Vagina (tissue), 2 donors: ENCODE measurements around the gene MTCH1. TPM values are rescaled to one million over a fixed set of nuclear protein-coding genes. Genes with fewer than 3 reads are reported as not detected.
A peak's percentile ranks its signal among the peaks of the same experiment; 100 is the strongest.

Source experiments
- DNase-seq, 2 donors: peaks; one replicate each; pipeline ENCODE4 v3.0.0-alpha.2; 2017; ENCODE audit errors: extremely low spot score in 2 of 2
- H3K27ac ChIP-seq: fragments of 200-600 bp; sonication (generic); one replicate; pipeline ENCODE4 v1.5.1; 2019
- H3K27me3 ChIP-seq: fragments of 200-600 bp; sonication (generic); one replicate; pipeline ENCODE4 v1.5.1; 2019
- H3K36me3 ChIP-seq, 2 donors: fragments of 200-600 bp; sonication (generic); one replicate each; pipeline ENCODE4 v1.5.1; 2017 to 2019
- H3K4me1 ChIP-seq: fragments of 200-600 bp; sonication (generic); one replicate; pipeline ENCODE4 v1.5.1; 2019
- H3K4me3 ChIP-seq, 2 donors: fragments of 200-600 bp; sonication (generic); 1 replicate in 1 of 2; 2 replicates in 1 of 2; pipeline ENCODE4 v1.5.1; 2016 to 2019
- H3K9me3 ChIP-seq: fragments of 200-600 bp; sonication (generic); one replicate; pipeline ENCODE4 v1.5.1; 2019
- POLR2A ChIP-seq, 2 donors: fragments of 450-650 bp; IDR thresholded peaks; one replicate each; pipeline ENCODE4 v1.6.1; 2017; ENCODE audit warnings: antibody characterized with exemption in 2 of 2, mild to moderate bottlenecking in 2 of 2, moderate library complexity in 2 of 2
- POLR2AphosphoS5 ChIP-seq, 2 donors: sonication (generic); formaldehyde crosslinking; IDR thresholded peaks; one replicate each; pipeline ENCODE4 v1.9.0; 2017; ENCODE audit warnings: antibody characterized with exemption in 2 of 2, mild to moderate bottlenecking in 2 of 2, low read depth in 1 of 2; ENCODE audit not compliant: insufficient read depth in 1 of 2
- intact Hi-C: fragments of 100-400 bp; cut with DNase I; formaldehyde crosslinking; loops from one replicate; pipeline ENCODE4 v1.15.1; 2023
- total RNA-seq: library from RNA; depleted of rRNA; stranded (reverse); fragments of >200 nt; gene quantifications from one replicate; pipeline ENCODE4 v1.2.3, GENCODE V29; 2016
- TF ChIP-seq, protein P1 (sequence below), 3 experiments: fragments of 450-650 bp in 2 of 3; fragments of 200-600 bp in 1 of 3; sonication (generic) in 1 of 3; IDR thresholded peaks; one replicate each; pipeline ENCODE4 v1.5.1; 2017 to 2019; ENCODE audit warnings: antibody characterized with exemption in 3 of 3, mild to moderate bottlenecking in 2 of 3, moderate library complexity in 2 of 3

The MTCH1 gene
- total RNA-seq, 1 donor from 2014 or later = 233 TPM

DNA sequence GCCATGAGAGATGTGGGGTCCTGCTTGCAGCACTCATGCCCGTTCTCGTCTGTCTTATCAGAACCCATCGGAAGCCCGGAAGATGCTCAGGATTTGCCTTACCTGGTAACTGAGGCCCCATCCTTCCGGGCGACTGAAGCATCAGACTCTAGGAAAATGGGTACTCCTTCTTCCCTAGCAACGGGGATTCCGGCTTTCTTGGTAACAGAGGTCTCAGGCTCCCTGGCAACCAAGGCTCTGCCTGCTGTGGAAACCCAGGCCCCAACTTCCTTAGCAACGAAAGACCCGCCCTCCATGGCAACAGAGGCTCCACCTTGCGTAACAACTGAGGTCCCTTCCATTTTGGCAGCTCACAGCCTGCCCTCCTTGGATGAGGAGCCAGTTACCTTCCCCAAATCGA, 23.1 kb downstream of the MTCH1 start:
- peaks cover 36% of the 10 kb centered on the region for H3K4me1 ChIP-seq
- H3K9me3 ChIP-seq = no peaks in the 10 kb centered on the region
- TF ChIP-seq POLR2AphosphoS5 (IDR thresholded peaks at IDR 0.05; ENCODE audit: insufficient read depth in 1 of 2, low read depth in 1 of 2) (no peak), POLR2A (IDR thresholded peaks at IDR 0.05) (no peak)
- TF ChIP-seq, protein P1, sequence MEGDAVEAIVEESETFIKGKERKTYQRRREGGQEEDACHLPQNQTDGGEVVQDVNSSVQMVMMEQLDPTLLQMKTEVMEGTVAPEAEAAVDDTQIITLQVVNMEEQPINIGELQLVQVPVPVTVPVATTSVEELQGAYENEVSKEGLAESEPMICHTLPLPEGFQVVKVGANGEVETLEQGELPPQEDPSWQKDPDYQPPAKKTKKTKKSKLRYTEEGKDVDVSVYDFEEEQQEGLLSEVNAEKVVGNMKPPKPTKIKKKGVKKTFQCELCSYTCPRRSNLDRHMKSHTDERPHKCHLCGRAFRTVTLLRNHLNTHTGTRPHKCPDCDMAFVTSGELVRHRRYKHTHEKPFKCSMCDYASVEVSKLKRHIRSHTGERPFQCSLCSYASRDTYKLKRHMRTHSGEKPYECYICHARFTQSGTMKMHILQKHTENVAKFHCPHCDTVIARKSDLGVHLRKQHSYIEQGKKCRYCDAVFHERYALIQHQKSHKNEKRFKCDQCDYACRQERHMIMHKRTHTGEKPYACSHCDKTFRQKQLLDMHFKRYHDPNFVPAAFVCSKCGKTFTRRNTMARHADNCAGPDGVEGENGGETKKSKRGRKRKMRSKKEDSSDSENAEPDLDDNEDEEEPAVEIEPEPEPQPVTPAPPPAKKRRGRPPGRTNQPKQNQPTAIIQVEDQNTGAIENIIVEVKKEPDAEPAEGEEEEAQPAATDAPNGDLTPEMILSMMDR (IDR thresholded peaks at IDR 0.05) = no peak
- no peak overlapping the region for H3K4me3 ChIP-seq
- peaks cover 0 to 6% of the 10 kb centered on the region in 2 donors for H3K36me3 ChIP-seq
- no peak for DNase-seq
- H3K27me3 ChIP-seq = no peaks in the 10 kb centered on the region
- intact Hi-C loops = no loop called here
- no peak overlapping the region for H3K27ac ChIP-seq

DNA sequence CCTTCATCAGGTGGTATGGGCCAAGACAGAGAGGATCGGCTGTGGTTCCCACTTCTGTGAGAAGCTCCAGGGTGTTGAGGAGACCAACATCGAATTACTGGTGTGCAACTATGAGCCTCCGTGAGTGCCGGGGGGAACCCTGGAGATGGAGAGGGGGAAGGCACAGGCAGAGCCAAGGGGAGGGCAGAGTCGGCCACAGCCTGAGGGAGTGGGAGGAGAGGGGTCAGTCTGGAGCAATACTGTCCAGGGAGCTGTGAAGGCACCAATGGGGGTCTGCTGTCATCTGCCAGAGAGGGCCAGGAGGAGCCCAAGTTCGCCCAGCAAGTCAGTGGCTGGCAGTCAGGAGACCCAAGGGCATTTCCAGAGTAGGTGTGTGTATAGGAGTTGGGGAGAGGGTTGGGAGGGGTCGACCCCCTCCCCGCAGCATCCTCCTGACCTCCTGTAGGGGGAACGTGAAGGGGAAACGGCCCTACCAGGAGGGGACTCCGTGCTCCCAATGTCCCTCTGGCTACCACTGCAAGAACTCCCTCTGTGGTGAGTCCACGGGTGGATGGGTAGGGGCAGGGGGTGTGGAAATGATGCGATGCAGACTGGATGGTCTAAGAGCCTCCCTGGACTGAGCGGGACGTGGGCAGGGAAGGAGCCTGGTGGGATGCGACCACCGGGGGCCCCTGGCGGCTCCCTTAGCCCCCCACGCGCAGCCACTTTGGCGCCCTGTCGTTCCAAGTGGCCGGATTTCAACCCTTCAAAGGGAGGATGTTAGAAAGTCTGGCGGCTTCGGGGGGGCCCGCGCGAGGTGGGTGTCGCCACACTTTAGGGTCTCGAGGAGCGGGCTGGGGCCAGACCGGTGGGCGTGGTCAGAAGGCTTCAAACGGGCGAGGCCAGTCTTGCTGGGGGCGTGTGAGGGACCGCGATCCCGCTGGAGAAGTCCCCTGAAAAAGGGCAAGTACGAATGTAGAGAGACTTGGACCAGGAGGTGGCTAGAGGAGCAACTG, 24.3 kb downstream of the MTCH1 start:
- peaks cover 39% of the 10 kb centered on the region for H3K4me1 ChIP-seq
- H3K27ac ChIP-seq = peak overlapping the region; percentile 66

GRCh38 chr6:36959555-36960250, 26.3 kb downstream of the MTCH1 start:
- Histone ChIP-seq H3K27me3 (no peaks in the 10 kb centered on the region), H3K9me3 (no peaks in the 10 kb centered on the region), H3K4me1 (peaks cover 42% of the 10 kb centered on the region), H3K27ac (peak overlapping the region; percentile 66), H3K4me3 (no peak overlapping the region), H3K36me3 (no peaks in the 10 kb centered on the region)
- intact Hi-C loops = no loop called here
- TF ChIP-seq POLR2AphosphoS5 (IDR thresholded peaks at IDR 0.05; ENCODE audit: insufficient read depth in 1 of 2, low read depth in 1 of 2) (no peak), POLR2A (IDR thresholded peaks at IDR 0.05) (no peak)
- TF ChIP-seq, protein P1 (IDR thresholded peaks at IDR 0.05) = no peak
- no peak for DNase-seq

More for the DNA sequence above, 24.3 kb downstream of the MTCH1 start:
- Histone ChIP-seq H3K36me3 (no peaks in the 10 kb centered on the region), H3K9me3 (no peaks in the 10 kb centered on the region), H3K4me3 (no peak overlapping the region), H3K27me3 (no peaks in the 10 kb centered on the region)
- no peak for DNase-seq
- TF ChIP-seq POLR2A (IDR thresholded peaks at IDR 0.05) = no peak
- TF ChIP-seq POLR2AphosphoS5 (IDR thresholded peaks at IDR 0.05; ENCODE audit: insufficient read depth in 1 of 2, low read depth in 1 of 2) = no peak
- TF ChIP-seq, protein P1 (IDR thresholded peaks at IDR 0.05) = no peak
- intact Hi-C loops = no loop called here

- no peak for DNase-seq
- no peaks in the 10 kb centered on the region for H3K27me3 ChIP-seq
- intact Hi-C loops = no loop called here
- H3K27ac ChIP-seq = no peak overlapping the region
- peaks cover 34% of the 10 kb centered on the region for H3K4me1 ChIP-seq
- TF ChIP-seq POLR2A (IDR thresholded peaks at IDR 0.05) (no peak), POLR2AphosphoS5 (IDR thresholded peaks at IDR 0.05; ENCODE audit: insufficient read depth in 1 of 2, low read depth in 1 of 2) (no peak)
- TF ChIP-seq, protein P1 (IDR thresholded peaks at IDR 0.05) = no peak
- H3K36me3 ChIP-seq = no peaks in the 10 kb centered on the region
- H3K4me3 ChIP-seq = no peak overlapping the region
- H3K9me3 ChIP-seq = no peaks in the 10 kb centered on the region
Observed at GRCh38 chr6:36958775-36959554, 27.0 kb downstream of the MTCH1 start.
